DMS 273 (cell line): Measurements from ENCODE around the gene AP3S1.
"Not testable (repeated sequence)": the region's sequence is repeated elsewhere in the genome, so short reads cannot be mapped to it uniquely, and the experiment has no call there.

Experiments used
- DNase-seq: peaks from one replicate; lab custom pipeline; 2025; ENCODE audit not compliant: unreplicated experiment; lab: John Stamatoyannopoulos, UW

AP3S1 gene

DNA sequence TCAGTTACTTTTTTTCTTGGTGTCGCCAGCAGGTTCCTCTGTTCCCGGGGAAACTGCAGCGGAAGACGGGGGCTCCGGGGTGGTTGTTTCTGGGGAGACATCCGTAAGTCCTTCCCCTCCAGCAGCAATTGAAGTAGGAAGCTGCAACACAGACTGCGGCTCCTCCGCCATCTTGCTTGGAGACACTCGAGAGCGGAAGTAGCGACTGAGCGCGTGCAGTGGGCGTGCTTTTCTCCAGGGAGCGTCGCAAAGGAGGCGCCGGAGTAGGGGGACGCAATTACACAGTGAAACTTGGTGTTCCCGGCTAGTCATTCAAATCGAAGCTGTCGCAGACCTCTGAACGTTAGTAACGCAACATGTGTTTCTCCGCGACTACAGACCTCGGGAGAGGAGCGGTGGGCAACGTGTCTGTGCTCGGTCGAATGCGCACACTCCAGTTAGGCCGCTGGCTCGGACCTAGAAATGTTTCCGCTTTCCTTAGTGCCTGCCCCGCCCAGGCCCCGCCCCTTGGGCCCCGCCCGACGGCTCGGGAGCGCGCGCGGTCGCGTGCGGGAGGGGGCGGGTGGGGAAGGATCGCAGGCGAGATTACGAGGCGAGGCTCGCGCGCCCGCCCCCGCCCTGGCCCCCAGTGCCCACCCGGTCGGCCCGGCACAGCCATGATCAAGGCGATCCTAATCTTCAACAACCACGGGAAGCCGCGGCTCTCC lies at the start of gene AP3S1, which contains the start of gene ATG12:
Gene AP3S1 (plus strand): TSS at position 554 of the 707 bp plus-strand sequence. CDS start 103 bp downstream, at position 657.
Gene ATG12 (minus strand): TSS at position 184 of the 707 bp plus-strand sequence. CDS start 13 bp downstream, at position 171.
- peak; percentile 98 for DNase-seq

DNA sequence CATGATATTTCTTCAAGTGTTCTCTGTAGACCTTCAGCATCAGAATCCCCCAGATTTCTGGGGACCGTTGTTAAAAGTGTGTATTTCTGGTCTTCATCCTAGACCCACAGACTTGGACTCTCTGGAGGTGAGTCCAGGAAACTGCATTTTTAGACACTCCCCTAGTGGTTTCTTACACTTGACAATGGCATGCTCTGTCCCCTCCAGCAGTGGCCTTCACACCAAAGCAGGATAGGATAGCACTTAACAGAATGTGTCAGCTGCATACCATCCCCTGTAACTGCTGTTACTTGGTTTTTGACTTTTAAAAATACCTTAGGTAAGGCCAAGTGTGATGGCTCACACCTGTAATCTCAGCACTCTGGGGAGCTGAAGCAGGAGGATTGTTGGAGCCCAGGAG lies 46.0 kb upstream of the AP3S1 start:
- DNase-seq: no peak

DNA sequence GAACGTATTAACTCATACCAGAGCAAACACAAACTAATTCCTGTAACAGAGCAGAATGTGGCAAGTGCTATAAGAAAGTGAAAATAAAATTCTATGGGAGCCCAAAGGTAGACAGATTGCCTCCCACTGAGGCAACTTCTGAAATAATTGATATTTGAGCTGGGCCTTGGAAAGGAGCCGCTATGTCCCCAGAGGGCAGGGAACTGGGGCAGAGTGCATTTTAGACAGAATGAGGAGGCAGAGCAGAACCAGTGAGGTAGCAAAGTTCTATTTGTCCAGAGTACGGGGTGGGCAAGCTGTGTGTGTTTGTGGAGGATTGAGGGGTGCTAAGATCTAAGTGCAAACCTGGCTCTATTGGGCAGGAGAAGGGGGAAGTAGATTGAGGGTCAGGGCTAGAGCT lies 45.1 kb upstream of the AP3S1 start:
- DNase-seq: peak; percentile 16

DNA sequence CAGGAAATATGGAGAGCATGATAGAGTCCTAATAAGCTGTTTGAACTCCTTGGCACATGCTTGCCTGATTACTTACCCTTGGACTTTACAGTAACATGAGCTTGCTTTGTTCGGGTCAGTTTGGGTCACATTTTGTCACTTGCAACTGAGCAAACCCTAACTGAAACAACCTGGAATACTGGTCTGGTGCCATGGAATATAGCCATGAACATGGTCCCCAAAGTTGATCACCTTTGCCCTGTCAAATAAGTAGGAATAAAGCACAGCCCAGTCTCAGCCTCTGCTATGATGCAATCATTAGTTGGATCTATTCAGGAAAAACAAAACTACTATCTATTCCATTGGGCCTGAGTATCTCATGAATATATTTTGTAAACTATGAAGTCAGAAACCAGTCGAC lies 43.5 kb upstream of the AP3S1 start:
- DNase-seq: no peak

DNA sequence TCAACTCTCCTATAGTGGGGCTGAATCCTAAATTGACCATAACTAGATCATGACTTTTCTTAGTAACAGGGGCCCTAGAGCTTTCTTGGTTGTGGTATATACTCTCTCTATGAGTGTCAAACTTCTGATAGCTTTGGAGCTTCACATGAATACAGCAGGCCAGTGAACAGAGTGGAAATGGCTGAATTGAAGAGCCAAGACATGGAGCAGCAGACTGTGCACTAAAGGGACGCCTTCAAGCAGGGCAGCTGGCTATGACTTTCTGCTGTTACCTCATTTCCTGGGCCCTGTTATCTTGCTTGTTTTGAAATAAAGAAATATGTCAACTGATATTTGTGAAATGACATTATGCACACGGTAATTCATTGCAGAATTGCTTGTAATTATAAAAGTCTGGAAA lies 41.6 kb upstream of the AP3S1 start:
- DNase-seq: no peak

DNA sequence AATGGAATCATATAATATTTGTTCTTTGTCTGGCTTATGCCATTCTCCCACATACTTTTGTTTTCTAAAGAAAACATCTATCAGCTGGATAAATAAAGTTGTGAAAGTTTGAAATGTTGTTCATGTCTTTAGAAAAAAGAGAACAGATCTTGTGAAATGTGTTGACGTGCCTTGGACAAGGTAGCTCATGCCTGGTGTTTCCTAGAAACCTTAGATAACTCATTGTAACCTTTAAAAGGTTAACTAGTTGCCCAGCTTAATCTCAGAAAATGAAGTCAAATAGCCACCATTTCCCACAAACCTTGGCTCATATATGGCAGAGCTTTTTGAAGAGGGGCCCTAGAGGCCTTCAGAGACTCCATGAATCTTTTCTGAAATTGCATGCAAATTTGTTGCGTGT lies 40.6 kb upstream of the AP3S1 start:
- no peak for DNase-seq

DNA sequence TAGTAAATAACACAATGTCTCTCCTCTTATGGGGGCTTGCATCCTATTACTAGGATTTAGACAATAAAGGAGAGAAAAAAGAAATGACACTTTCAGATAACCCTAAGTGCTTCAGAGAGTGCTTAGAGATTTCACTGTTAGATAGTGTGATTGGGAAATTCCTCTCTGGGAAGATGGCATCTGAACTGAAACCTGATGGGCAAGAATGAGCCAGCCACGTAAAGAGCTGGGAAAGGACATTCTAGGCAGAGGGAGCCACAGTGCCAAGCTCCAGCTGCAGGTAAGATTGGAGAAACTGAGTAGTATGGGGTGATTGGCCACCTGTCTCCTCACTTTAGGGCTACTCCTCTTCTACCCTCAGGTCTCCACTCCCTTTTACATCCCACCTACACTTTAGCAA lies 39.8 kb upstream of the AP3S1 start:
- DNase-seq: no peak

DNA sequence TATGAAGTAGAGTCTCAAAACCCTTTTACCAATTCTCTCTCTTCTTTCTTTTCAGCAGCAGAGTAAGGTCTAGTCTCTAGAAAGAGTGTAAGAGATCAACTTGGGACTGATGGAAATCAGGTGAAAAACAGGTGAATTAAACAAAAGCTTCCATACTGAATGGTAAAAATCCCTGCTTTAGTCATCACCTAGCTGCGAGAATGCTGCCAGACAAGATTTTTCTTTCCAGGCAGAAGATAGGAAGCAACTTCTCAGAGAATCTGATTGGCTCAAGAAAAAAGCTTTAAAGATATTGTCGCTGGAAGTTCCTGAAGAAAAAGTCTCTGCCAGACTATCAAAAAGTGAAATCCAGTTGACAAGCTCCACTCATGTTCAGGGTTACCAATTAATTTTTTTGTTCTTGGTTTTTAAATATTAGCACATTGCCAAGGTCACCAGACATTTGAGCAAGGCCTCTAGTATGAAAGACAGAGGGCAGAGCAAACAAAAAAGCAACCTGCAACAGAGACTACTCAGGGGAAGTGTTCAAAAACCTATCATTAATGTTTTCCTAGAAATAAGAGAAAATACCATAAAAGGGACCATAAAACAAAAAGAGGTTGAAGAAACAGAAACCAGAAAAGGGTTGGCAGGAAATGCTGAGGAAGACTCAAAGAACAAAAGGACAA lies 34.6 kb upstream of the AP3S1 start:
- DNase-seq: no peak

DNA sequence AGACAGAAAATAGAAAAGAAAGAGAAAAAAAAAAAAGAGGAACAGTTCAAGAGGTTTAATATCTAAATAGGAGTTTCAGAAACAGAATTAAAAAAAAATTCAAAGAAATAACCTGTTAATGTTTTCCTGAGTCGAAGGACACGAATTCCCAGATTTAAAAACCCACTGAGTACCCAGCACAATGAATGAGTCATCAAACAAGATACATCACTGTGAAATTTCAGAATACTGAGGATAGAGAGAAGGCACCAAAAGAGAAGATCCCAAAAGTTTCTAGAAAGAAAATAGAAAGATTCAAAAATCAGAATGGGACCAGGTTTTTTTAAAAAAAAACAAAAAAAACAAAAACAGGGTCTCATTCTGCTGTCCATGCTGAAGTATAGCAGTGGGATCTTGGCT lies 34.1 kb upstream of the AP3S1 start:
- DNase-seq: no peak

DNA sequence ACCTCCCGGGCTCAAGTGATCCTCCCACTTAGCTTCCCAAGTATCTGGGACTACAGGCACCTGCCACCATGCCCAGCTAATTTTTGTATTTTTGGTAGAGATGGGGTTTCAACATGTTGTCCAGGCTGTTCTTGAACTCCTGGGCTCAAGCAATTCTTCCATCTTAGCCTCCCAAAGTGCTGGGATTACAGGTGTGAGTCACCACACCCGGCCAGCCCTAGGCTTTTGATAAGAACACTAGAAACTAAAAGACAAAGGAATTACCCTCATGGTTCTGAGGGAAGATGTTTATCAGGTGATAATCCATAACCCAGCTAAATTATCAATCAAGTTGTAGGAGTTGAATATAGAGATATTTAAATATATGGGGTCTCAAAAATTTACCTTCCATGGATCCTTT lies 33.7 kb upstream of the AP3S1 start:
- not testable (repeated sequence) for DNase-seq

DNA sequence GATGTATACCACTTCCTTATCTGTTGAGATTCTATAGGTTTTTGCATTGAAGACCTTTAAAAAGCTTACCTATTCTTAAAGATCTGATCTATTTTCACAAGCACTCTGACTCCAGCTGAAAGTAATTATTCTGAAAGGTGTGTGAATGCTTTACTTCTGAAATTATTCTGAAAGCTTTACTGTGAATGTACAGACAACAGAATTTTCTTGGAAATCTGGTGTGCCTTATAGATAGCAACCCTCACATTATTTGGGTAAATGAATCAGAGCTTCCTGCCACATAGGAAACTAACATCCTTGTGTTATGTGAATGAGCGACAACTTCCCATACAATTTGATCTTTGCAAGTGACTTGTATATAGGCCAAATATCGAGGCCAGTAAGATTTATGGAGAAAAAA lies 31.8 kb upstream of the AP3S1 start:
- DNase-seq: no peak

DNA sequence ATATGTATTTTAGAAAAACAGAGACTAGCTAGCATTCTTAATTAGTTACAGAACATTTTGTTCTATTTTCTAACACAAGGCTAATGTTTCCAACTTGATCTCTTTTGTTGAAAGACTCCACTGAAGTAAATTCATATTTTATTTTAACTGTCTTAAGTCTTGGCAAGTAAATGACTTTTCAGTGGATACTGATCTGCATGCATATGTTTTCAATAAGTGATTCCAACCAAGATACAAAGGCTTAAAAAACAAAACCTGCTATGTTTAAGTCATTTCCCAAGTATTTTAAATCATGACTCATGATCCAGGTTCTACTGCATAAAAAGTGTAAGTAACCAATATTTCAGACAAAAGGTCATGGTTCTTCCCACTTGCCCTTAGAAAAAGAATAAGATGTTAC lies 31.0 kb upstream of the AP3S1 start:
- DNase-seq: no peak

DNA sequence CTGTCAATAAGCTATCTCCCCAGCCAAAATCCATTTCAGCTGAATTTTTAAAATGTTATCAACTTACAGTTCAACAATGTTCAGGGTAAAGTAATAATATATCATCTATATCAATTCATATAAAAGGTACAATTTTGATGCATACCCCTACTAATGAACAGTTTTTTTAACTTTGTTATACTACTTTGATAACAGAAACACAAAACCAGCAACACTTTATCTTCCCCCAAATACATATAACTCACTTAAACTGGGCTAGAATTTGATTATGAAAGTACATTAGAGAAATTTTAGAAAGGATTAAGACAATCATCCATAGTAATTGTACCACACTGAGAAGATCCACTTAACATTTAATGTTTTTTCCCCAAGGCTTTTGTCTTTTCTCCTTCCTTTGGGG lies 30.3 kb upstream of the AP3S1 start:
- no peak for DNase-seq

DNA sequence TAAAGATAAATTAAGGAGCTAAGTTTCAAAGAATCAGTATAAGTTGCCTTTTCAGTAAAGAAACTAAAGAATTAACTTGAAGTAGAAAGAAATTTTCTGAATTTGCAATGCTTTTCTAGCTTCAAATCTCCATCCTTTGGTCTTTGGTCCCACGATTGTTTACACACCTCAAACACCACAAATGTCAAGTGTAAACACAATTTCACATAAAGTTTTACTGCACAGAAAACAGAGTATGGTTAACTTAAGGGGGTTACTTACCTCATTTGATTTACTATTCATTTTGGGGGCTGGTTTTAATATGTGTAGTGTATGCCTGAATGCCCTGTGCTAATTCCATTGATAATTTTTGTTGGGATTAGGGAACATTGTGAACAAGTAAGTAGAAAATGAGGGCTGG lies 29.4 kb upstream of the AP3S1 start:
- no peak for DNase-seq

DNA sequence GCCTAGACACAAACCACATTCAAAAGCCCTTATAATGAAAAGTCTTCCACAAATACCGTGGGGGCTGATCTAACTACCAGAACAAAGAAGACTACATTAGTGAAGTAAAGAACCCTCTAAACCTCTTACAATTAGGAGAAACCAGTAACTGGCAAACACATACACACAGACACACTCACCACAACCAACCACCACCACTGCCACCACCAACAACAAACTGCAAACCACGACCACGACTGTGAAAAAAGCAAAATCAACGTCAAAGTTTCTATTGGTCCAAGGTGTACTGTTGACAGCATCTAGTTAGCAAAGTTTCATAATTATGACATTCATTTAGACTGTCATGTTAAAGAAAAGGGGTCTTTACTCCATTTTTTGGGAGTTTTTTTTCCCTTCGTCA lies 28.0 kb upstream of the AP3S1 start:
- DNase-seq: no peak

DNA sequence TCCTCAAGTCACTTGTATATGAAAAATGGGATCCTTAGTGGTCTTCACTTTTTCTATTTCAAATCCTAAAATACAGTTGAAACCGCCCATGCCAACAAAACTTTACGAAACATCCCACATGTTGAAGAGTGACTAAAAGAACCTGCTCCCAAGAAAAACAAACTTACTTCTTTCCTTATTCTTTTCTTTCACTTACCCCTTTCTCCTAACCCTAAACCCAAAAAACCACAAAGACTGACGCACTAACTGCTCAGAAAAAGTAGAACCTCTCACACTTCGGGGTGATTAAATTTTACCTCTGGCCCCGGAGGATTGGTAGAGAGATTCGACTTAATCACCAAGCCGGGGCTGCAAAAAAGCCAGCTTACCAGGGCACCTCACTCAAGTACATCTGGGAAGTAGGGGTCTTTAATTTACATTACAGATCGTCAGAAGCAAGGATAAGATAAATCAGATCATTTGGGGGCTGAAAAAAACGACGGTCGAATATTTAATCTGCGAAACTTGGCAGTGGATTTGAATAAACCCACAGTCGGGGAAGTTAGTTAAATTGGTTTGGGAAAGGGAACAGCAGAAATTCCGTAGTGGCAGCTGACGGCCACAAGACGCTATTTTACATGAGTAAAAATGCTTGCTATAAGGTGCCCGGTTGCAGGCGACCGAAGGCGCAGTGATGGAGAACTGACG lies 26.6 kb upstream of the AP3S1 start:
- no peak for DNase-seq

DNA sequence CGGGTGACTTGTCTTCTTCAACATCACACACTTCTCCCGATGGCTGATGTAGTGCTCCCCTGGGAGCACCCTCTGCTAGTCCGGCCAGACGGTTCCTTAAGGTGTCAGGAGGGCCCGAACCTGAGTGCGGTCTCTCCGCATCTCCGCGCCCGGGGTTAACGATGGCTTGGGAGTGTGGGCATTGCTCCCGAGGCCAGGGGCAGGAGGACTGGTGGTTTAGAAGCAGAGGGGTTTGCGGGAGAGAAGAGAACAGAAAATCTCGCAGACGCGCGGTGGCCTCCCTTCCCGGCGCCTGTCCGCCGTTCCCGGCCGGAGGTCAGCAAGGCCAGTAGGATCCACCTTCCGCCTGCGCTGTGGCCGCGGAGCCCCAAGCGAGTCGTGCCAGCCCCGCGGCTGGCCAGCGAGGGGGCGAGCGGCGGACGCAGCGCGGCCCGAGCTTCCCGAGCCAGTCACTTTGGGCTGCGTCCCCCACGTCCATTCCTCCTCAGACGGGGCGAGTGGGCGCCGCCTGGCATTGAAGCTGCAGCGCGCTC lies 26.0 kb upstream of the AP3S1 start:
- peak; percentile 42 for DNase-seq

DNA sequence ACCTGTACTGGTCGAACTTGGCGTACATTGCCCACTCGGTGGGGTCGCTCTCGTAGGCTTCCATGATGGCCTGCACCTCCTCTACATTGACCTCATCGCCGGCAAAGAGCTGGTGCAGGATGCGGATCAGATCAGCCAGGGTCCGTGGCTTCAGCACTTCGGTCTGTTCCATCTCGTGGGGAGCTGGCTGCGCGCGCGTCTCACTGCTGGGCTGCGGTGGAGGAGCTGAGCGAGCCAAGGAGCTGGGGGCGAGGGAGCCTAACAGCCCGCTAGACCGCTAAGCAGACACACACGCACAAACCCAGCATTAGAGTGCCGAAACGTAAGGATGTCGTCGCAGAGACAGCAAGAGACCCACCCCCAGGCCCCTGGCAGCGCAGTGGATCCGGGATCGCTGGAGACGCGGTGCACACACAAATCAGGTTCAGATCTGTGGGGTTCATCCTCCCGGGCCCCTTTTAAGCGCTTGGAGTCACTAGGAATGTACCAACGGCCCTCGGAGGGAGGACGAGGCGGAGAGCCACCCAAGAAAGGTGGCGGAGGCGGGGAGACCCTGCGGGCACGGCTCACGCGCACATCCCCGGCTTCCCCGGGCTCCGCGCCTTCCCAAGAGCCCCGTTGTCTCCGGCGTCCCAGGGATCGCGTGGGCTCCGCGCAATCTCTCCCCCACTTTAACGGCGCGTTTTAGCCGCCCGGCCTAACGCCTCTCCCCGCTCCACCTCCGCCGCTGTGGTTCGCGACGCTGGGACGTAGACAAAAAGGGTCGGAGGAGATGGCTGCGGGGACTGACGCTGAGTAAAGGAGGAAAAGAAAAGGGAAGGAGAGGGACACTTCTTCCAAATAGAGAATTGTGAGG lies 25.3 kb upstream of the AP3S1 start, which contains the start of gene CDO1:
Gene CDO1 (minus strand): TSS at position 434 of the 856 bp plus-strand sequence. CDS start 262 bp downstream, at position 172.
- peak; percentile 69 for DNase-seq

DNA sequence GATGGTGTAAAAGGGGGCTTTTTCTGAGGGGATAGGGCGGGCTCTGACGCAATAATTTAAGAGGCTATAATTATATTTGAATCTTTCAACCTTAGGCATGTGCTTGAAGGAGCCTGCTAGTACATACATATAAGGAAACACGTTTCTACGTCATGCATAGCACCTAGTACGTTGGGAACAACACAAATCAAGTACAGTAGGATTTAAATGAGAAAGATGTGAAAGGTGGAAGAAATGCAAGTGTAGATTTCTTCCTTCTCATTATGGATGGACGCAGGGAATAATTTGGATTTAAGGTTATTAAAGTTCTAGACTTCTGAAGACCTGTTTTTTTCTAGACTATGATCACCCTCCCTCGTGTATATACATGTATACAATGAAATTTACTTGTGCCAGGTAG lies 24.3 kb upstream of the AP3S1 start:
- DNase-seq: no peak

DNA sequence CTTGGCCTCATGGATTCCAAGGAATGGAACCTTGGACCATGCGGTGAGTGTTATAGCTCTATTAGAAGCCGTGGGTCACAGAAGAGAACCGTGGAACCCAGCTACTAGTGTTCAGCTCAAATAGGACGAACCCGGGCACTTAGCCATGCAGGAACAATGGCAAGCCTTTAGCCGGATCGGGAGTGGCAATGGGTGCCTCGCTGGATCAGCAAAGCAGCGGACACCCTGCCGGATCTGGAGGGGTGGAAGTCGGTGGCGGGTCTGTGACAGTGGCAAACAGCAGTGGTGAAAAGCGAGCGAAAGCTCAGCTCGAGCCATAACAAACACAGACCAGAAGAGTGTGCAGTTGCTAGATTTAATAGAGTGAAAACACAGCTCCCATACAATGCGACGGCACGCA lies 22.9 kb upstream of the AP3S1 start:
- DNase-seq: no peak

DNA sequence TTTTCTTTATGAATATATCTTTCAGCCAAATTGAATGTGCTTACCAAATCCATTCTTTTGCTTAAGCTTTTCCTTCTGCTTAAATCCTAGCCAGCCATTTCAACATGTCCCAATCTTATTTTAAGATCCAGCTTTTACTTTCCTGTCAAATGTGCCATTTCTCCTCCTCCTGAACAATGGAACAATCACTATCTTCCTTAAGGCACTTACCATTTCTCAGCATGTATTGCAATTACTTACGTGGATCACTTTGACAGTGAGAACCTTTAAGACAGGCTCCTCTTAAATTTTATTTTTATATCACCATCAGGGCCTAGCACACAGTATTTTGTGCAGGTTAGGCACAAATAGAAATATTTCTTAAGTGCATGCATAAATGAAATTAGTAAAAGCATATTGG lies 20.9 kb upstream of the AP3S1 start:
- no peak for DNase-seq
